IMR-90 (cell line): ENCODE data around the gene GFER.
A peak's percentile ranks its signal among the peaks of the same experiment; 100 is the strongest.

Experiments
- BHLHE40 ChIP-seq: fragments of 150-350 bp; IDR thresholded peaks from 2 replicates; pipeline ENCODE4 v1.6.1; 2016; ENCODE audit warnings: mild to moderate bottlenecking, low read depth, low read length
- CEBPB ChIP-seq: IDR thresholded peaks from 2 replicates; pipeline ENCODE4 v1.6.1; 2012; ENCODE audit warnings: low read depth, low read length, improper control_type of control experiment
- CTCF ChIP-seq: conservative IDR thresholded peaks from 2 replicates; pipeline ENCODE4 v1.5.1; 2012; ENCODE audit warnings: mild to moderate bottlenecking, low read depth, low read length, improper control_type of control experiment
- FOS ChIP-seq: fragments of 150-350 bp; IDR thresholded peaks from 2 replicates; pipeline ENCODE4 v1.6.1; 2016; ENCODE audit warnings: low read depth, low read length
- MAFK ChIP-seq: IDR thresholded peaks from 2 replicates; pipeline ENCODE4 v1.6.1; 2012; ENCODE audit warnings: low read depth, low read length, improper control_type of control experiment
- MAZ ChIP-seq: IDR thresholded peaks from 2 replicates; pipeline ENCODE4 v1.6.1; 2012; ENCODE audit warnings: low read depth, mild to moderate bottlenecking, low read length, improper control_type of control experiment, moderate library complexity, borderline replicate concordance
- MXI1 ChIP-seq: IDR thresholded peaks from 2 replicates; pipeline ENCODE4 v1.6.1; 2012; ENCODE audit warnings: low read depth, mild to moderate bottlenecking, low read length, moderate library complexity, borderline replicate concordance
- NFE2L2 ChIP-seq: fragments of 150-350 bp; IDR thresholded peaks from 2 replicates; pipeline ENCODE4 v1.6.1; 2016; ENCODE audit warnings: low read depth, mild to moderate bottlenecking, low read length
- POLR2A ChIP-seq: IDR thresholded peaks from 2 replicates; pipeline ENCODE4 v1.6.1; 2012; ENCODE audit warnings: mild to moderate bottlenecking, low read depth, low read length
- RAD21 ChIP-seq: IDR thresholded peaks from 2 replicates; pipeline ENCODE4 v1.6.1; 2012; ENCODE audit warnings: low read length, improper control_type of control experiment
- RFX5 ChIP-seq: IDR thresholded peaks from 2 replicates; pipeline ENCODE4 v1.8.0; 2012; ENCODE audit warnings: low read depth, mild to moderate bottlenecking, low read length, moderate library complexity
- SMC3 ChIP-seq: fragments of 150-350 bp; IDR thresholded peaks from 2 replicates; pipeline ENCODE4 v1.6.1; 2016; ENCODE audit warnings: low read depth, mild to moderate bottlenecking, antibody characterized with exemption, low read length, moderate library complexity

- TF ChIP-seq CTCF, result 0 out of 2 replicates have a peak, but pooled peaks have one; percentile 3
- no peak for TF ChIP-seq FOS
- TF ChIP-seq NFE2L2, result no peak
- no peak for TF ChIP-seq POLR2A
- TF ChIP-seq RFX5, result no peak
- TF ChIP-seq RAD21, result no peak
- 0 out of 2 replicates have a peak, but pooled peaks have one; percentile 42 for TF ChIP-seq MXI1
- TF ChIP-seq CEBPB, result no peak
- TF ChIP-seq BHLHE40, result no peak
- TF ChIP-seq SMC3, result no peak
- TF ChIP-seq MAFK, result no peak
- TF ChIP-seq MAZ, result no peak
Observed at GRCh38 chr16:1963806-1964505, 20.0 kb upstream of the GFER start.
